ENCODE data around the gene WDR36. TPM values are rescaled to one million over a fixed set of nuclear protein-coding genes. Genes with fewer than 3 reads are reported as not detected.
A peak's percentile ranks its signal among the peaks of the same experiment; 100 is the strongest.

WDR36 gene
- total RNA-seq, 4 donors from 2014 or later = 13.6 to 28.2 (median 22.3) TPM

DNA sequence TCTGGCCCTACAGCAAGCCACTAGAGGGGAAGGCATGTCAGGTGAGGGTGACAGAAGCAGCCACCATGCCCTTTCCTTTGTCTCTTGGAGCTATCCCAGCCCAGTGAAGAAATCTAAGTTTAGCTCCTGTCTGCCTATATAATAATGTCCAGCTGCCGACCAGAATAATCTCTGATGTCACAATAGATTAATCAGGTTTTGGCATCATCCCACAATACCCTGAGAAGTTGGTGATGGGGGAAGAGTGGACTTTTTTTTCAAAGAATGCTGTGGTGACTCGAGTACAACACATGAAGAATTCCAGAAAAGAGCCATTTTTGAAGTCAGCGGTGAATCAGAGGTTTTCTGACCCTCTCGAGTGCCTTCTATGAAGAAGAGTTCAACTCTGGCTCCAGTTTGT is 22.3 kb upstream of the WDR36 start:
- H3K36me3 ChIP-seq = no peaks in the 10 kb centered on the region
- H3K27ac ChIP-seq = no peak overlapping the region
- peaks cover 18 to 38% (median 23%) of the 10 kb centered on the region in 3 donors for H3K27me3 ChIP-seq
- no peak for ATAC-seq
- peaks cover 7 to 8% of the 10 kb centered on the region in 2 donors for H3K4me1 ChIP-seq
- no peaks in the 10 kb centered on the region for H3K9me3 ChIP-seq
- no peak for TF ChIP-seq POLR2A (IDR thresholded peaks at IDR 0.05)
- TF ChIP-seq, protein P1, sequence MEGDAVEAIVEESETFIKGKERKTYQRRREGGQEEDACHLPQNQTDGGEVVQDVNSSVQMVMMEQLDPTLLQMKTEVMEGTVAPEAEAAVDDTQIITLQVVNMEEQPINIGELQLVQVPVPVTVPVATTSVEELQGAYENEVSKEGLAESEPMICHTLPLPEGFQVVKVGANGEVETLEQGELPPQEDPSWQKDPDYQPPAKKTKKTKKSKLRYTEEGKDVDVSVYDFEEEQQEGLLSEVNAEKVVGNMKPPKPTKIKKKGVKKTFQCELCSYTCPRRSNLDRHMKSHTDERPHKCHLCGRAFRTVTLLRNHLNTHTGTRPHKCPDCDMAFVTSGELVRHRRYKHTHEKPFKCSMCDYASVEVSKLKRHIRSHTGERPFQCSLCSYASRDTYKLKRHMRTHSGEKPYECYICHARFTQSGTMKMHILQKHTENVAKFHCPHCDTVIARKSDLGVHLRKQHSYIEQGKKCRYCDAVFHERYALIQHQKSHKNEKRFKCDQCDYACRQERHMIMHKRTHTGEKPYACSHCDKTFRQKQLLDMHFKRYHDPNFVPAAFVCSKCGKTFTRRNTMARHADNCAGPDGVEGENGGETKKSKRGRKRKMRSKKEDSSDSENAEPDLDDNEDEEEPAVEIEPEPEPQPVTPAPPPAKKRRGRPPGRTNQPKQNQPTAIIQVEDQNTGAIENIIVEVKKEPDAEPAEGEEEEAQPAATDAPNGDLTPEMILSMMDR (IDR thresholded peaks at IDR 0.05 in 4 of 5, conservative IDR thresholded peaks at IDR 0.05 in 1 of 5) = no peak
- in situ Hi-C loops (cut with MboI; ENCODE audit: low sequenced_read_pairs in 4 of 4) = loop anchor here in 1 of 4 donors (25.0 kb wide), 1 partner anchor 308 kb away; no protein-coding TSS in a partner anchor
- intact Hi-C loops (cut with DNase I; ENCODE audit: low total_unique reads) = no loop called here
- peak overlapping the region in 2 of 4 donors; percentile 29 to 42 for H3K4me3 ChIP-seq
- no peak for DNase-seq

- Histone ChIP-seq H3K9me3 (no peaks in the 10 kb centered on the region), H3K27me3 (peaks cover 18 to 38% (median 23%) of the 10 kb centered on the region in 3 donors), H3K4me3 (peak overlapping the region; percentile 29 to 42 (median 32)), H3K36me3 (no peaks in the 10 kb centered on the region), H3K27ac (no peak overlapping the region), H3K4me1 (peaks cover 7 to 8% of the 10 kb centered on the region in 2 donors)
- TF ChIP-seq POLR2A (IDR thresholded peaks at IDR 0.05) = no peak
- TF ChIP-seq, protein P1 (IDR thresholded peaks at IDR 0.05 in 4 of 5, conservative IDR thresholded peaks at IDR 0.05 in 1 of 5) = no peak
- intact Hi-C loops (cut with DNase I; ENCODE audit: low total_unique reads) (no loop called here), in situ Hi-C loops (cut with MboI; ENCODE audit: low sequenced_read_pairs in 4 of 4) (loop anchor here in 1 of 4 donors (25.0 kb wide), 1 partner anchor 308 kb away; no protein-coding TSS in a partner anchor)
- DNase-seq (peak in 1 of 2 donors; percentile 10), ATAC-seq (no peak)
Observed at GRCh38 chr5:111070272-111071134, 21.6 kb upstream of the WDR36 start.

DNA sequence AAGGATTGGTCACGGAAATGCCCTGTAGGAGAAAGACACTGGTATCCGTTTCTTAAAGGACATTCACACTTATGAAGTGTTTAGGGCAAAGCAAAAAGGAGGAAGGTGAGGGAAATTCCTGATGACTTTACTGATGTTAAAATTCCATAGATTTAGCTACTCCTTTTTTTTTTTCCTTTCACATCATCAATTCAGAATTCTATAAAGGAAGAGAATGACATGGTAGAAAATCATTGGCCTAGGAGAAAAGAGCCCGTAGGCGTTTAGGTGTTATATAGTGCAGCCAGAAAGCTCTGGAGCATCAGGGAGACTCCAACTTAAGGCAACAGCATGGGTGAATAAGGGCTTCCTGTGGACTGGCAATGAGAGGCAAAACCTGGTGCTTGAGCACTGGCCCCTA is 20.7 kb upstream of the WDR36 start, which contains the start of gene TSLP:
TSLP (plus strand) TSS at position 301 of the 400 bp plus-strand sequence. CDS start 178 bp downstream, outside the sequence.
- Histone ChIP-seq H3K4me1 (peaks cover 7 to 8% of the 10 kb centered on the region in 2 donors), H3K4me3 (peak within 1 kb of the TSS; percentile 52 to 71 (median 64)), H3K9me3 (no peaks in the 10 kb centered on the region), H3K27me3 (peaks cover 15 to 38% (median 22%) of the 10 kb centered on the region in 3 donors), H3K27ac (no peak within 1 kb of the TSS), H3K36me3 (no peaks in the 10 kb centered on the region)
- ATAC-seq (no peak), DNase-seq (no peak)
- in situ Hi-C loops (cut with MboI; ENCODE audit: low sequenced_read_pairs in 4 of 4) = loop anchor here in 1 of 4 donors (25.0 kb wide), 1 partner anchor 309 kb away; no protein-coding TSS in a partner anchor
- TF ChIP-seq, protein P1 (IDR thresholded peaks at IDR 0.05 in 4 of 5, conservative IDR thresholded peaks at IDR 0.05 in 1 of 5) = no peak
- no peak for TF ChIP-seq POLR2A (IDR thresholded peaks at IDR 0.05)
- intact Hi-C loops (cut with DNase I; ENCODE audit: low total_unique reads) = no loop called here

DNA sequence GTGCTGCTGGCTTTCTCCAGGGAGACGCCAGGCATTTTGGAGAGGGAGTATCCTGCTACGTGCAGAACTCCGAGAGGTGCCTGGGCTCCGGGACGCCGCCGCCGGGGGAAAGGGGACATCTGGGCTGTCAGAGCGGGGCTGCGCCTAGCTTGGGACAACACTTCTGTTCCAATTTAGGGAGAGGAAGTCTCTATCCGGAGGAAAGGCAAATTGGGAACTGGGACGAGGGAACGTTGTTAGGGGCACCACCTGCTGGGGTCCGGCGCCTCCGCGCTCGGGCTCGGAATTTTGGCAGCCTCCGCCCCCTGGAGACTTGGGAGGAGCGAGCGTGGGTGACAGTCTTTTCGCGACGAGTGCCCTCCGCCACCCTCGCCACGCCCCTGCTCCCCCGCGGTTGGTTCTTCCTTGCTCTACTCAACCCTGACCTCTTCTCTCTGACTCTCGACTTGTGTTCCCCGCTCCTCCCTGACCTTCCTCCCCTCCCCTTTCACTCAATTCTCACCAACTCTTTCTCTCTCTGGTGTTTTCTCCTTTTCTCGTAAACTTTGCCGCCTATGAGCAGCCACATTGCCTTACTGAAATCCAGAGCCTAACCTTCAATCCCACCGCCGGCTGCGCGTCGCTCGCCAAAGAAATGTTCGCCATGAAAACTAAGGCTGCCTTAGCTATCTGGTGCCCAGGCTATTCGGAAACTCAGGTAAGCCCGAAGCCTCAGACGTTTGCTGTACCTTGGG is 19.0 kb upstream of the WDR36 start:
- ATAC-seq (peak; percentile 82 to 93), DNase-seq (peak; percentile 58 to 64)
- TF ChIP-seq, protein P1 (IDR thresholded peaks at IDR 0.05 in 4 of 5, conservative IDR thresholded peaks at IDR 0.05 in 1 of 5) = no peak
- no peak for TF ChIP-seq POLR2A (IDR thresholded peaks at IDR 0.05)
- Histone ChIP-seq H3K4me3 (peak overlapping the region; percentile 52 to 71 (median 64)), H3K36me3 (no peaks in the 10 kb centered on the region), H3K27me3 (peaks cover 3 to 27% (median 8%) of the 10 kb centered on the region in 3 donors), H3K9me3 (no peaks in the 10 kb centered on the region), H3K27ac (peak overlapping the region; percentile 26 to 57 (median 34)), H3K4me1 (peaks cover 7 to 8% of the 10 kb centered on the region in 2 donors)
- intact Hi-C loops (cut with DNase I; ENCODE audit: low total_unique reads) = no loop called here
- in situ Hi-C loops (cut with MboI; ENCODE audit: low sequenced_read_pairs in 4 of 4) = loop anchor here in 1 of 4 donors (25.0 kb wide), 1 partner anchor 311 kb away; no protein-coding TSS in a partner anchor
